Measurements from ENCODE around the gene ARID4A. TPM values are rescaled to one million over a fixed set of nuclear protein-coding genes. Genes with fewer than 3 reads are reported as not detected.
"Not testable (repeated sequence)": the region's sequence is repeated elsewhere in the genome, so short reads cannot be mapped to it uniquely, and the experiment has no call there.

The ARID4A gene
- total and polyA plus RNA-seq, 2 donors from 2014 or later, result 3.9 to 32.5 TPM

DNA sequence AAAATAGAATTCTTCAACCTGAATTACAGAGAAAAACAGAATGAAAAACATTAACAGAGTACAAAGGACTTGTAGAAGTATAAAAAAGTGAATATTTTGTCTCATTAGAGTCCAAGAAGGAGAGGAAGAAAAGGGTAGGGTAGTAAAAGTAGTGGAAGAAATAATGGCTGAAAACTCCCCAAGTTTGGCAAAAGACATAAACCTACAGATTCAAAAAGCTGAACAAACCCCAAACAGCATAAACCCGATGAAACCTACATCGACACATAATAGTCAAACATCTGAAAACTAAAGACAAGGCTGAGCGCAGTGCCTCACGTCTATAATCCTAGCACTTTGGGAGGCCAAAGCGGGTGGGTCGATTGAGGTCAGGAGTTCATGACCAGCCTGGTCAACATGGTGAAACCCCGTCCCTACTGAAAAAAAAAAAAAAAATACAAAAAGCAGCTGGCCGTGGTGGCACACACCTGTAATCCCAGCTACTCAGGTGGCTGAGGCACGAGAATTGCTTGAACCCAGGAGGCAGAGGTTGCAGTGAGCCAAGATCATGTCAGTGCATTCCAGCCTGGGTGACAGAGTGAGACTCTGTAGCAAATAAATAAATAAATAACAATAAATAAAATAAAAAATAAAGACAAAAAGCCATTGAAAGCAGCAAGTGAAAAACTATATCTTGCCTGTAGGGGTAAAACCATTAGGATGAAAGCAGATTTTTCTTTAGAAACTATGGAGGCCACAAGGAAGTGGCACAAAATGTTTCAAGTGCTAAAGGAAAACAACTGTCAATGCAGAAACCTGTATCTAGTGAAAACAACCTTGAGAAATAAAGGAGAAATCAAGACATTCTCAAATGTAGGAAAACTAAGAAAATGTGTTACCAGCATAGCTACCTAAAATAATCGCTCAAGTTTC, 117.5 kb downstream of the ARID4A start:
- DNase-seq (no peak), FAIRE-seq (no peak)
- no peak overlapping the region for H3K4me3 ChIP-seq (ENCODE audit: low read length in 3 of 3)
- no peaks in the 10 kb centered on the region for H3K4me1 ChIP-seq (ENCODE audit: control insufficient read depth in 2 of 3, insufficient read depth in 2 of 3, low read depth in 1 of 3, low read length in 3 of 3)
- H3K27ac ChIP-seq (ENCODE audit: low read depth in 2 of 2, low read length in 2 of 2), result no peak overlapping the region
- no peaks in the 10 kb centered on the region for H3K27me3 ChIP-seq (ENCODE audit: control insufficient read depth, insufficient read depth, low read length)
- peaks cover 0 to 1% (median 0%) of the 10 kb centered on the region in 3 donors for H3K9me3 ChIP-seq (ENCODE audit: control insufficient read depth in 2 of 3, insufficient read depth in 1 of 3, low read length in 3 of 3)
- TF ChIP-seq, protein P1, sequence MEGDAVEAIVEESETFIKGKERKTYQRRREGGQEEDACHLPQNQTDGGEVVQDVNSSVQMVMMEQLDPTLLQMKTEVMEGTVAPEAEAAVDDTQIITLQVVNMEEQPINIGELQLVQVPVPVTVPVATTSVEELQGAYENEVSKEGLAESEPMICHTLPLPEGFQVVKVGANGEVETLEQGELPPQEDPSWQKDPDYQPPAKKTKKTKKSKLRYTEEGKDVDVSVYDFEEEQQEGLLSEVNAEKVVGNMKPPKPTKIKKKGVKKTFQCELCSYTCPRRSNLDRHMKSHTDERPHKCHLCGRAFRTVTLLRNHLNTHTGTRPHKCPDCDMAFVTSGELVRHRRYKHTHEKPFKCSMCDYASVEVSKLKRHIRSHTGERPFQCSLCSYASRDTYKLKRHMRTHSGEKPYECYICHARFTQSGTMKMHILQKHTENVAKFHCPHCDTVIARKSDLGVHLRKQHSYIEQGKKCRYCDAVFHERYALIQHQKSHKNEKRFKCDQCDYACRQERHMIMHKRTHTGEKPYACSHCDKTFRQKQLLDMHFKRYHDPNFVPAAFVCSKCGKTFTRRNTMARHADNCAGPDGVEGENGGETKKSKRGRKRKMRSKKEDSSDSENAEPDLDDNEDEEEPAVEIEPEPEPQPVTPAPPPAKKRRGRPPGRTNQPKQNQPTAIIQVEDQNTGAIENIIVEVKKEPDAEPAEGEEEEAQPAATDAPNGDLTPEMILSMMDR (IDR thresholded peaks at IDR 0.05; ENCODE audit: borderline replicate concordance, extremely low read depth, insufficient read depth), result no peak
- peaks cover 0 to 6% (median 3%) of the 10 kb centered on the region in 3 donors for H3K36me3 ChIP-seq (ENCODE audit: control insufficient read depth in 2 of 3, insufficient read depth in 3 of 3, low read length in 3 of 3)
- intact Hi-C loops (cut with DNase I), result no loop called here
- no peak overlapping the region for H3K9ac ChIP-seq (ENCODE audit: low read length in 3 of 3)

DNA sequence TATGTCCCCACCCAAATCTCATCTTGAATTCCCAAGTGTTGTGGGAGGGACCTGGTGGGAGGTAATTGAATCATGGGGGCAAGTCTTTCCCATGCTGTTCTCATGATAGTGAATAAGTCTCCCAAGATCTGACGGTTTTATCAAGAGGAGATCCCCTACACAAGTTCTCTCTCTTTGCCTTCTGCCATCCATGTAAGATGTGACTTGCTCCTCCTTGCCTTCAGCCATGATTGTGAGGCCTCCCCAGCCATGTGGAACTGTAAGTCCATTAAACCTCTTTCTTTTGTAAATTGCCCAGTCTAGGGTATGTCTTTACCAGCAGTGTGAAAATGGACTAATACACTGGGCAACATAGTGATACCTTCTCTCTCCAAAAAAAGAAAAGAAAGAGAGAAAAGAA, 118.6 kb downstream of the ARID4A start:
- H3K36me3 ChIP-seq (ENCODE audit: control insufficient read depth in 2 of 3, insufficient read depth in 3 of 3, low read length in 3 of 3); H3K9ac ChIP-seq (ENCODE audit: low read length in 3 of 3); H3K27me3 ChIP-seq (ENCODE audit: control insufficient read depth, insufficient read depth, low read length); DNase-seq; intact Hi-C loops (cut with DNase I); H3K27ac ChIP-seq (ENCODE audit: low read depth in 2 of 2, low read length in 2 of 2); H3K4me3 ChIP-seq (ENCODE audit: low read length in 3 of 3); FAIRE-seq; H3K9me3 ChIP-seq (ENCODE audit: control insufficient read depth in 2 of 3, insufficient read depth in 1 of 3, low read length in 3 of 3); H3K4me1 ChIP-seq (ENCODE audit: control insufficient read depth in 2 of 3, insufficient read depth in 2 of 3, low read depth in 1 of 3, low read length in 3 of 3): not testable (repeated sequence)

Other genes starting within 250 kb of the ARID4A start
- gene ARMH4, start 146.3 kb upstream of the ARID4A start, total RNA-seq, result 4.9 TPM
- gene ARMH4, start 146.3 kb upstream of the ARID4A start, polyA plus RNA-seq (ENCODE audit: insufficient read depth, low read depth, low replicate concordance), result 14.2 TPM
- 68.1 TPM for gene ACTR10, start 98.4 kb upstream of the ARID4A start, total RNA-seq
- 96.6 TPM for gene ACTR10, start 98.4 kb upstream of the ARID4A start, polyA plus RNA-seq (ENCODE audit: insufficient read depth, low read depth, low replicate concordance)
- 151 TPM for gene PSMA3, start 53.7 kb upstream of the ARID4A start, total RNA-seq
- 164 TPM for gene PSMA3, start 53.7 kb upstream of the ARID4A start, polyA plus RNA-seq (ENCODE audit: insufficient read depth, low read depth, low replicate concordance)
- not detected for gene TOMM20L, start 97.4 kb downstream of the ARID4A start, total RNA-seq
- gene TOMM20L, start 97.4 kb downstream of the ARID4A start, polyA plus RNA-seq (ENCODE audit: insufficient read depth, low read depth, low replicate concordance), result not detected
- 32.8 TPM for gene TIMM9, start 129.0 kb downstream of the ARID4A start, total RNA-seq
- 80.1 TPM for gene TIMM9, start 129.0 kb downstream of the ARID4A start, polyA plus RNA-seq (ENCODE audit: insufficient read depth, low read depth, low replicate concordance)
- gene KIAA0586, start 129.2 kb downstream of the ARID4A start, total RNA-seq, result 16.8 TPM
- gene KIAA0586, start 129.2 kb downstream of the ARID4A start, polyA plus RNA-seq (ENCODE audit: insufficient read depth, low read depth, low replicate concordance), result 4.7 TPM